CD4-positive, alpha-beta T cell treated with Interleukin-10 for 1 hour (primary cell): ENCODE measurements around the gene ATXN1.

Experiments used
- DNase-seq: peaks from one replicate; pipeline ENCODE4 v3.0.0-alpha.2; 2020

Gene ATXN1

DNA sequence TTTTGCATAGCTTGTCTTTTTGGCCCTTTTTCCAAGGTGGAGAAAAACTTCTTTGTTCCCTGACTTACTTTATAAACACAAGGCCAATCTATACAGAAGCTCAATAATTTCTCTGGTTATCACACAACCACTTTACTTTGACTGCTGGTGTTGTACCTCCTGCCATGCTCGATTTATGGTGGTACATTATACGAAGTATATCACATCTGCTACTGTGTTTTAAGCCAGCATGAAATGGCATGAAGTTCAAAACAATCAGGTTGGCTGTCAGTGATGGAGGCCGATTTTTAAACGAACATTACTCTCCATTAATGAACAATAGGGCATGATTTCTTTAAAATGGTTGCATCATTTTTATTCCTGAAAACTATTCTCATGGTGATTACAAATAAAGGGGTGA, 21.0 kb upstream of the ATXN1 start:
- DNase-seq = no peak

DNA sequence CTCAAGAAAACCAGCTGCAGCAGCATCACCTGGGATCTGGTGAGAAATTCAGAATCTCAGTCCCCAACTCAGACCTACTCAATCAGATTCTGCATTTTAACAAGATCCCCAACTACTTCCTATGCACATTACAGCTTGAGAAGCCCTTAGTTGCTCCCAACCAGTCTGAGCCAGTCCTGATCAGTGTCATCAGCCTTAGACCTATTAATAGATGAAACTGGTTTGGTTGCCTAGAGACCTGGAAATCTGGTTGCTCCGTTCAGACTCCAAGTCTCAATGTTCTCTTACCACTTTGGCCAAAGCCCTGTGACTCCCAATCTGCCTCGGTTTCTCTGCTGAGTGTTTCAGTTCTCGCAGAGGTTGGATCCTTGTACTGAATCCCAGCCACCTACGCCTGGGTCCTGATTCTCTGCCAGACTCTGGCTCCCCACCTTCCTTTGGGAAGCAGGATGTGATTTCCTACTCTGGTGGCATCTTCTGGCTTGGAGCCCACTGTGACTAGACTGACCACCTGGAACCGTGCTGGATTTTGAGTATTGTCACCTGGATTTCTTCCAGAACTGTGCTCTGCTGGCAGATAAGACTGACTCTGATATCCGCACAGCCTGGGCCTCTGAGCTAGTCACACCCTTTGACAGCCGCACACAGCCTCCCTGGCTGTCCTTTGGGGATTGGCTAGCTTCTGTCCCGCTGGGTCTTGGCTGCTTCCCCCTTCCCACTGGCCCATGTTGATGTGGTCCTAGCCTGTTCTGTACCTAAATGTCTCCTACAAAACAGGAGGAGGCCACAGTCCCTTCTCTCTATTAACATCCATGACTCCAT, 20.3 kb upstream of the ATXN1 start:
- DNase-seq = no peak

DNA sequence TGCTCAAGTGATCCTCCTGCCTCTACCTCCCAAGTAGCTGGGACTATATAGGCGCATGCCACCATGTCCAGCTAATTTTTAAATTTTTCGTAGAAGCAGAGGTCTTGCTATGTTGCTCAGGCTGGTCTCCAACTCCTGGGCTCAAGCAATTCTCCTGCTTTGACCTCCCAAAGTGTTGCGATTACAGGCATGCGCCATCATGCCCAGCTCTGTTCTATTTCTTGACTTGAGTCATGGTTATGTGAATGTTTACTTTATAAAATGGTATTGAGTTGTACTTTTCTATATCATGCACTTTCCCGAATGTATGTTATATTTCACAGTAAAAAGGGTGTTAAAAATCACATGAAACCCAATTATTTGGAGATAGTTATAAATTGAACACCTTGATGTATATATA, 17.3 kb upstream of the ATXN1 start:
- no peak for DNase-seq

DNA sequence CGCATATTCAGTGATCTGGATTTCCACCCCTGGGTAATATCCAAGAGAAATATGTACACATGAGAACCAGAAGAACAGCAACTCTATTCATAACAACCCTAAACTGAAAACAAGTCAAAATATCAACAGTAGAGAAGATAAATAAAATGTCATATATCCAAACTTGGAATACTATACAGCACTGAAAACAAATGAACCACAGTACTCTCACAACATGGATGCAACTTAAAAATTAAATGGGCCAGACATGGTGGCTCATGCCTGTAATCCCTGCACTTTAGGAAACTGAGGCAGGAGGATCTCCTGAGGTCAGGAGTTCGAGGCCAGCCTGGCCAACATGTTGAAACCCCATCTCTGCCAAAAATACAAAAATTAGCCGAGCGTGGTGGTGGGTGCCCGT, 16.5 kb upstream of the ATXN1 start:
- no peak for DNase-seq

DNA sequence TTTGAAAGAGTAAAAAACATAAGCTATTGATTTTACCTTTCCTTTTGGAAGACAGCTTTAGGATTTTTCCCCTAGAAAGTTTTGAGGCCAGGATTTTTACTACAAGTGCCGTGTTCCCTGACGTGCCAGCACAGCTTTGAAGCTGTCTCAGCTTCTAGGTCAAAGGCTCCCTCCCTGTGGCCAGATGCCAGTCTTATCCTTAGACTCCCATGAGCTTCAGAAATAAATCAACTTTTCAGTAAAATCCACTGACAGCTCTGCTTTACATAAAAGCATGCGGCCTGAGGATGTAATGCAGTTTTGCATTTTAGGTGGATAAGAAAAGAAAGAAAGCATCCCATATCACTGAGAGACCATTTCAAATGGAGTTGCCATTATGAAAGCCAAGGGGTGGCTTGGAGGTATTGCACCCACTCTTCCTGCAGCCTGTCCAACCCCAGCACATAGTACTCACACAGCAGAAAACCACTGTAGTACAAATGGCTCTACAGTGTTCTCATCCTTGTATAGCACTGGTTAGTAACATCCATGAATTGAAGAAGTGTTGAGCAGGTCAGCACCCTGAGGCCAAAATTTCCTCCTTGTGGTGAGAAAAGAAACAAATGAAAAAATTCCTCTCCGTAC, 15.2 kb upstream of the ATXN1 start:
- no peak for DNase-seq

DNA sequence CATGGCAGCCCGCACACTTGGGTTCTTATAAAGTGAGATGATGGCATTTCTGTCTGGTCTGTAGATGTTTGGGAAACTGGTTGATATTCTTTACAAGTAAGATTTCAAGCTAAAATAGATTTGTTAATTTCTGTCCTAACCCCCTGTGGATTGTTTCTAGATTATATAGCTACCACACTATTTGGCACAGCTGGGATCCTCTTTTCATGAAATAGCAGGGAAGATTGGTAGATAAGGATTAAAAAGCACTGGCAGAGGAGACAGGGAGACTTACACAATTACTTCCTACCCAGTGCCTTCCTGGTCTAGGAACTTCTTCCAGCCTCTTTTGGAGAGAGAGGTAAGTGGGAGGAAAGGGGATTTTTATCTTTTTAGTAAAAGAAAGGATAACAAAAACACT, 13.2 kb upstream of the ATXN1 start:
- DNase-seq = no peak

DNA sequence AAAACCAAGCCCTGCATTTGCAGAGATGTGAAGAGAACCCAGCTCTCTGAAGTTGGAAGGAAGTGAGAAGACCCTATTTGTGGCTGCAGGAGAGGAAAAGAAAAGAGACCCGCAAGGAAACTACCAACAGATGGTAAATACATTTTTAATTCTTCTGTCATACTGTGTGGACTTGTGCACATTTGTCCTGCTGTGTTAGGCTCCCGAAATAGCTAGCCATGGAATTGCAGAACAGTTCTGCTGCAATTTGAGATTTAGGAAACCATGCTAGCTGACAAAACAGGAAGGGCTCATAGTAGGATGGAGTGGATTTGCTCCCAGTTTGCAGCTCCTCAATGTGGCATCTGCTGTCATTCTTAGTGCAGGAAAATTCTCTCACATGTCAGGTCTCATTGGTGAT, 12.1 kb upstream of the ATXN1 start:
- no peak for DNase-seq

DNA sequence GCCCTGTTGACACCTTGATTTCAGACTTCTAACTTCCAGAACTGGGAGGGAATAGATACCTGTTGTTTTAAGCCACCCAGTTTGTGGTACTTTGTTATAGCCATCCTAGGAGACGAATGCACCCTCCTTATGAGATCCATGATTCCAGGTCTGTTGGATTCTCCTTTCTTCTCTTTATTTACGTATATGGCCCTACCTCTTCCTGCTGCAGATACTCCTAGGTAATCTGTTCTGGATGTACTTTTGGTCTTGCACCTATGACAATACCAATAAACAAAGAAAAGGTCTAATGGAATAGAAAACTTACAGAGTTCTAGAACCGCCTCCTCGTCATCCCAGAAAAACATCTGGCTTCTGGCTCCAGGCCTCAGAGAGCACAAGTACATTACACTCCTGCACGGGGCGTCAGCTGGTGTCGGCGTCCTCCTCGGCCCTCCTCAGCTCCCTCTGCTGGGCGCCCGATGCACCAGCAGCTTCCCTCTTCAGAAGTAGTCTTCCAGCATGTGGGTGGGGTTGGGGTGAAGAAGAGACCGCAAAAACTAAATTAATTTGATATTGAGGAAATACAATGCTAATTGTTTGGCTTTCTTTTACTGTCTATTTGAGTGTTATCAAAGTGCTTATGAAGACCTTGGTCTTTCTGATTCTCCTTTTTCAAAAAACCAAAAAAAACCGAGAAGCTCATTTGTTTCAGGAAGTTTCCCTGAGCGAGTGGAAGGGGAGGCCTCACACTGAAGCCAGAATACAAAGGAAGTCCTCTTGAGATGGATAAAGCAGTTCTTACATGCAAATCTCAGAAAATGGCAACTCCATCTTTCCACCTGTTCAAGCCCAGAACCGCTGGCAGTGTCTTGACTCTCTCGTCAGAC, 9.7 kb upstream of the ATXN1 start:
- DNase-seq = peak; percentile 84

DNA sequence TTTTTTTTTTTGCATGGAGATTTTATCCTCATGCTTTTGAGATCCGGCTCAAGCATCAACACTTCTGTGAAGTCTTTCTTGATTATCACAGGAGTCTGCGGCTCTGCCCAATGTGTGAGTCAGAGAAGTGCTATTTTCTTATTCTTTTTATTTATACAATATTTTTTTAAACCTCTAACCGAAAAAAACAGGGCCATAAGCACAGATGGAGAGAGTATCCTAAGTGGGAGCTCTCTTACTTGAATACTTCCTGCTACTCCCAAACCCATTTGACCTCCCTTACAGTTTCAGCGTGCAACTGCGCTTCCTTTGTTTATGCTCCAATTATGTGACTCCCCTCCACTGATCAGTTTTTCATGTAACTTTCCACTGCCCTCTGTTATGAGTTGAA, 8.7 kb upstream of the ATXN1 start:
- no peak for DNase-seq

DNA sequence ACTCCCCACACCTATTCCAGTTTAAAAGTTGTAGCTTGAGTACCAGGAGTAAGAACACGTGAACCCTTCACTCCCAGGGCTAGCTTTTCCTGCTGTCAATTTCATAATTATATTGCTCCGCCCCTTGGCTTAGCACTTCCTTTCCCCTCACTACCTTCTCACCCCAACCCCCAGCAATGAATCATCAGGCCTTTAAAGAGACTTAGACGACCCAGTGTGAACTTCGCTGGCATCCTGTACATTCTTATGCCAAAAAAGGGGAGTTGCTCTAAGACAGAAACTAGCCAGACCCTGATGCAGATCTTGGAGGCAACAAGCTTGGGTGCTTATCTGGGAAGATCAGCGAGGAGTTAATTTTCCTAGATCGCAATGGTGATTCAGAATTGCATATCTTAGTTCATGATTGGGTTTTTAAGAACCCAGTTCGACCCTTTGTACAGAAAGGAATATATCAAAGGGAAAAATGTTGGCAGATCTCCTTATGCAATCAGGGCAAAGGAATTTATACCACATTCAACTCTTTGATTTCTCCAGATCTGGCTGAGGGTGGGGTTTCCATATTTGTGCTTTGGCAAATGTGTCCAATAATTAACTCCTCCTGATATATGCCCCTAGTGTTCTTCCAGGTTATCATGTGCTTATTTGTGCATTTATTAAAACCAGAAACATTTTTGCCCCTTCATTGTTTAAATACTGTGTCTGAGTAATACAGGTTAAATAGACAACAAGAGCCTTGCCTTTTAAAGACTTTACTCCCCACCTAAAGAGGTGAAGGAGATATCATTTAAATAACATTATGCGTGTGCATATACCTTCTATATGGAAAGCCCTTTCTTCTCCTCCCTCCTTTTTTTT, 8.1 kb upstream of the ATXN1 start:
- DNase-seq = peak; percentile 82

DNA sequence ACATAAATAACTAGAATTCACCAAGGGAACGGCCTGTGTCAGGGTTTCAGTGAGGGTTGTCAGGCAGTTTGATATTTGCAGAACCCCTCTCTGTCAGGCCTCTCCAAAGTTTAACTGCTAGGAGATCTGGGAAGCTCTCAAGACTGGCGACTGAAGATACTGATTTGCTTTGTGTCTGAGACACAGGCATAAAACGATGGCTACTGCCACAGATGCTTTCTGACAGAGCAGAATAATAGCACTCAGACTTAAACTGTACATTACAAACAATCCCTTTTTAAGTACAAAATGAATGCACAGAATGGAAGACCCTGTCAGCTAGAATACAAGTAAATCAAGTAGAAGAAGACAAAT, 7.2 kb upstream of the ATXN1 start:
- DNase-seq = no peak

DNA sequence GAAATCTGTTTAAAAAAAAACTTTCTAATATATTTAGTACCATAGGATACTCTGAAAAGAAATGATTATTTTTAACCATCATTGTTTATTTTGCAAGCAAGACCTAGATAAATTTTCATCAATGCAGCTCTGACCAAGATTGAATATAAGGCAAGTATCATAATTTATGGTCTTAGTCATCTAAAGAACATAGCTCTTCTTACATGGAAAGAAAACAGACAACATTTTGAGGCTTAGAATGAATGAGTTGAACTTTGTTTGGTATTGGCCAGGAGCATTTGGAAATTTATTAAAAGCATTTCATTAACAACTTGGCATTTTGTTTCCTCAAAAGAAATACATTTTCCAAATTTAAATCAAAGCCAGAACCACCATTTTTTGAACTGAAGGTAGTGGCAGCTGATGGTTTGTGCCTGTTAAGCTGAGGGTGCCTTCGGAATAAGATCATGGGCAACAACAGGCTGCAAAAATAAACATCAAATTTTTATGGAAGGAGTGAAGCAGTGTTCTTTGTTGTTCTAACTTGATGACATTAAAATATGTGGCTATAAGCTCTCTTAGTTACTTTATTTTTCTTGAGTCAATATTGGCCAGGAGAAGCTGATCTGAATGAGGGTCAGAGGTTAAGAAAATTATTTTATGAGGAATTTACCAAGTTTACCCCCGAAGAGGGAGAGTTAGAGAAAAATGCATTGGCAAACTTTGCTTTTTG, 6.7 kb upstream of the ATXN1 start:
- no peak for DNase-seq

DNA sequence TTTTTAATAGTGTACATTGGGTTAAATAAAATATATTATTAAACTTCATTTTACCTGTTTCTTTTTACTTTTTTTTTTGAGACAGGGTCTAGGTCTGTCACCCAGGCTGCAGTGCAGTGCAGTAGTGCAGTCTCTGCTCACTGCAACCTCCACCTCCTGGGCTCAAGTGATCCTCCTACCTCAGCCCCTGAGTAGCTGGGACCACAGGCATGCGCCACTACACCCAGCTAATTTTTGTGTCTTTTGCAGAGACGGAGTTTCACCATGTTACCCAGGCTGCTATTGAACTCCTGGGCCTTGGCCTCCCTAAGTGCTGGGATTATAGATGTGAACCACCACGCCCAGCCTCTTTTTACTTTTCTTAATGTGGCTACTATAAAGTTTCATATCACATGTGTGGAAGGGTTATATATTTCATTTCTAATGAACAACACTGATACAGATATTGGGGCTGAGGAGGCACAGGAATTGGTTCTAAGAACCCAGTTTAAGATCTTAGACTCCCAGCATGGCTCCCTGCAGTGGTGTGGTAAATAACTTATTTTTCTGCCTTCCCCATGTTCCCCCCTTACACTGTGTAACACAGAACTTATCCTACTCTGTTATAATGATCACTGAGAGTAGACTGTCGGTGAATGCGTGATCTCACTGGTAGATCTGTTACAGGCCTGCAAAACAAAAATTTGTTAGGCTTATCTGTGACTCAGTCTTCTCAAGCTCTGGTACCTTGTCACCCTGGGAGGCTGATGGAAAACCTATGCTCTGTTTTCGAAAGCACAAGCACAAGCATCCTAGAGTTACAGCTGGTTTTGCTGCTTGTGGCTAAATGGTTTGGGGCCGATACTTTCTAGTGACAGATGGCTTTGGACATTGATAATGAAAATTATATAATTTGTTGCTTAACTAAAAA, 5.8 kb upstream of the ATXN1 start:
- no peak for DNase-seq

DNA sequence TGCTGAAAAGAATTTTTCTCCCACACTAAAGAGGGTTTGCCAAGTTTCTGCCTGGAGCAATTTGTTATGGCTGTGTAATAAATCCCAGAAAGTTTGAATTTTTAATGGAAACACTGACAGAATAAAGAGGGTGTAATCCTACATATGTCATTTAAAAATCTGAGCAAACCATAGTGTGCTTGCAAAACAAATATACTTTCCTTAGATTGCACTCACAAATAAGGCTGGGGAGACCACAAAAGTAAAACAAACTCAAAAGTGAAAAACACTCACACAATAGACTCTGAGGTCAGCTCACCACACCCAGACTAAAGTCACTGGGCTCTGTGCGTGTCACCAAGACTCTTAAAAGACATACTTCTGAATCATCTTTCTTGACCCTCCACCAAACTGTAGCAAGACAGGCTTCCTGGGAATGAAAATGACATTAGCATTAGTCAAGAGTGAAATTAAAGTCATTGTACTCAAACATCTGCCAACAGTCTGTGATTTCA, 4.8 kb upstream of the ATXN1 start:
- peak; percentile 41 for DNase-seq

DNA sequence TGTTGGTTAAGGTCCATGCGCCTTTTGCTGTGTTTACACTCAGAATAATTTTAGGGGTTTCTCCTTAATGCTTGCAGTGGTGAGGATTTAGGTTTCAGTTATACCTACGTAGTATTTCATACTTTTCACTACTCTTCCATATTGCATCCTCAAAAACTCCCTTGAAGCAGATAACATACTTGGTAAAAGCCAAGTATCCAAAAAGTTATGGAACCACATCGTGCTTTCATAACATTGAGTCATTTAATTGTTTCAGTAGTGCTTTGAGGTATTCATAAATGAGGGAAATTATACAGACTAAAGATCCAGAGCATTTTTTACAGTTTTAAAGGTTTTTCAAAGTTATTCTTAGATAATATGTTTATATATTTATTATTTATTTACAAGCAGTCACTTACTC, 4.0 kb upstream of the ATXN1 start:
- DNase-seq = no peak

DNA sequence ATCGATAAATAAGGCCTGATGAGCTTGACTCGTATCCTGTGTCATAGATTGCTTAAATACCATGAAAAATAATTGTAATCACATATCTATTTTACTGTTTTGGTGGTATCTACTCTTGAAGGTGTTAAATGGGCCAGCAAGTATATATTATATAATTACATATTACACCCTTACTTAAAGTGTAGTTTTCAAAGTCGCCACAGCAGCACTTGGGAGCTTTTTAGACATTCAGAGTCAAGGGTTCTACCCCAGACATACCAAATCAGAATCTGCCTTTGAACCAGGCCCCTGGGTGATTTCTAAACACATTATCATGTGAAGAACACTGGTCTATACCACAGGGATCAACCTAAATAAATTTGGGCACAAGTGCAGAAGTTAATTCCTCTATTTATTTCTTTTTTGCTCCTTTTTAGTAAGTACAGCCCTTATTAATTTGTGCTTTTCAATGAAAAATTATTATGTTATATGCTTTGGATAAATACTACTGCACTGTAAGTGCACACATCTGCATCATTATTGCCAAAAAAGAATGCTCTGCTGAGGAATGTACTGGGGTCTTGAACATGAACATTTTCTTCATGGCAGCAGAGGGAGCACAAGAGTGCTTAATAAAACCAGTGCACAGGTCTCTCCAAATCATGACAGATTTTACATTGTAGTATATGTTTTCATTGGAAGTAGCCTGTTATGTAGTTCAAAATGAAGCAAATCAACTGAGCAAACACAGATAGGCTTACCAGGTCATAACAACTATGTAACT, 3.1 kb upstream of the ATXN1 start:
- peak; percentile 53 for DNase-seq

DNA sequence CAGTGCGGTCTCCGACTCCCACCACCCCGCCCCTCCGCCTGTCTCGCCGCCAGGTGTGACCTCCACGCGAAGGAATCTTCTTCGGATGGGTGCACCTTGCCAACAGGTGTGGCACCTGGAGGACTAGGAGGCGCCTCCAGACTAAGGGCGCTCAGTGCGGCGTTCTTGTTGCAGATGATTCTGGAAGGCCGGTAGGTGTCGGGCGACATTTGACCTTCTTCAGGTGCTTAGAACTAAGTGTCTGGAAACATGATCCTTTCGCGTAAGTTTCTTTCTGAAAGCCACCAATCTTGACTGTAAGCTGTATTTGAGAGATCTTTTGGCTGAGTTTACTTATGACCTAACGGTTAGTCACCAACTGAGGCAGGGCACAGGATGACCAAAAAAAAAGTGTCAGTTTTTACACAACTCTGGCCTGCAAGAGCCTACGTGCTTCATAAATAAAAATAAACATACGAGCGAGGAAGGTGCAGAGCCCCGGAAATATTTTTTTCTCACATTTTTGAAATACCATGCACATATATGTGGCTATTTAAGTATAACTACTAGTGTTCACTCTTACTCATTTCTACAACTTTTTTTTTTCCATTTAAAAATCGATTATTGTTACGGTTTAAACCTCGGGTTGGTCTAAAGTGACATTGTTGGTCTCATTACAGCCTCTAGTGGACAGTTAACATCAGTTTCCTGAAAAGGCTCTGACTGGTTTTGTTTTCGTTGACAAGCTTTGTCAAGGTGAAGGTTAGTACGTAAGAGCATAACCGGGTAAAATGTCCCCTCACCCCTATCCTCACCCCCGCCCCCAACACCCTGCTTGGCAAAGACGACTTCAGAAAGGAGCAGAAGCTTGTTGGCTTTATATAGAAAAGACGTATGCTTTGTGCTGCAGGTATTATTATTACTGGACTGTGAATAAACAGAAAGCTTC, 1.6 kb upstream of the ATXN1 start:
- peak; percentile 89 for DNase-seq

DNA sequence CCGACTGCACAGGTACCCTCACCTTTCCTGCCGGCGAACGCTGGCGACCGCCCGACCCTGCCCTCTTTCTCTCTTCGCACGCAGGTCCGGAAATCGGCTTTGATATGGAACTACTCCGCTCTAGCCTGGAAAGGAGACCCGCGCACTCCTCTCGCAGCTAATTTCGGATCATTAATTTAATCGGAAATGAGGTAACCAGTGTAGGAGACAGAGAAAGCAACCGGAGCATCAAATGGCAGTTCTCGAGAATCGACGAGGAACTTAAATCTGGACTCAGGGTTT, 949 bp upstream of the ATXN1 start:
- DNase-seq = no peak
